OCI-LY3 (cell line): ENCODE measurements around the gene TBX1.

Source experiments
- H2AFZ ChIP-seq: fragments of 200-600, 300-600 bp; shearing (Covaris generic); 2 replicates; pipeline ENCODE4 v1.6.0; 2014; ENCODE audit warnings: antibody characterized with exemption, low read depth, low read length
- H3K27ac ChIP-seq: fragments of 200-600, 300-600 bp; sonication (generic); 2 replicates; pipeline ENCODE4 v1.5.1; 2014; ENCODE audit warnings: mild to moderate bottlenecking, low read length, moderate library complexity, mixed read lengths
- H3K27me3 ChIP-seq: fragments of 200-600, 300-600 bp; sonication (generic); 2 replicates; pipeline ENCODE4 v1.6.1; 2014; ENCODE audit warnings: low read depth, low read length, mixed read lengths
- H3K36me3 ChIP-seq: fragments of 200-600, 300-600 bp; sonication (generic); replicated peaks from 2 replicates; pipeline ENCODE3; 2014; ENCODE audit warnings: low read depth, low read length, mixed read lengths
- H3K4me1 ChIP-seq: fragments of 300-600, 200-600 bp; sonication (generic); 2 replicates; pipeline ENCODE4 v1.6.1; 2014; ENCODE audit warnings: low read length, mixed read lengths
- H3K4me2 ChIP-seq: fragments of 200-600, 300-600 bp; sonication (generic); 2 replicates; pipeline ENCODE4 v1.6.1; 2014; ENCODE audit warnings: low read length, mixed read lengths
- H3K4me3 ChIP-seq: fragments of 300-600, 200-600 bp; sonication (generic); 2 replicates; pipeline ENCODE4 v1.5.1; 2014; ENCODE audit warnings: antibody characterized with exemption, mild to moderate bottlenecking, low read length, moderate library complexity
- H3K79me2 ChIP-seq: fragments of 300-600, 200-600 bp; shearing (Covaris generic); 2 replicates; pipeline ENCODE4 v1.6.1; 2014; ENCODE audit warnings: mild to moderate bottlenecking, low read length, mixed read lengths
- H3K9ac ChIP-seq: fragments of 300-600, 200-600 bp; shearing (Covaris generic); 2 replicates; pipeline ENCODE4 v1.6.0; 2014; ENCODE audit warnings: mild to moderate bottlenecking, low read length, moderate library complexity
- H3K9me3 ChIP-seq: fragments of 200-600, 300-600 bp; shearing (Covaris generic); 2 replicates; pipeline ENCODE4 v1.6.1; 2014; ENCODE audit warnings: low read length, mixed read lengths; ENCODE audit not compliant: insufficient read depth
- H4K20me1 ChIP-seq: fragments of 200-600, 300-600 bp; sonication (generic); 2 replicates; pipeline ENCODE4 v1.6.1; 2016; ENCODE audit warnings: low read length, mixed read lengths; ENCODE audit not compliant: insufficient read depth
- CTCF ChIP-seq: fragments of 200-600, 300-600 bp; sonication (generic); IDR thresholded peaks from 2 replicates; pipeline ENCODE4 v1.5.1; 2014; ENCODE audit warnings: antibody characterized with exemption, low read length, low read depth
- EZH2phosphoT487 ChIP-seq: fragments of 200-600 bp; shearing (Covaris generic); IDR thresholded peaks from 2 replicates; pipeline ENCODE4 v1.6.1; 2018; ENCODE audit warnings: antibody characterized with exemption, mixed run types, low read depth

The TBX1 gene

GRCh38 chr22:19741053-19741452, 19.5 kb upstream of the TBX1 start:
- TF ChIP-seq EZH2phosphoT487 (no peak), CTCF (no peak)
- H3K9me3 ChIP-seq, result no peaks in the 10 kb centered on the region
- no peaks in the 10 kb centered on the region for H3K4me1 ChIP-seq

DNA sequence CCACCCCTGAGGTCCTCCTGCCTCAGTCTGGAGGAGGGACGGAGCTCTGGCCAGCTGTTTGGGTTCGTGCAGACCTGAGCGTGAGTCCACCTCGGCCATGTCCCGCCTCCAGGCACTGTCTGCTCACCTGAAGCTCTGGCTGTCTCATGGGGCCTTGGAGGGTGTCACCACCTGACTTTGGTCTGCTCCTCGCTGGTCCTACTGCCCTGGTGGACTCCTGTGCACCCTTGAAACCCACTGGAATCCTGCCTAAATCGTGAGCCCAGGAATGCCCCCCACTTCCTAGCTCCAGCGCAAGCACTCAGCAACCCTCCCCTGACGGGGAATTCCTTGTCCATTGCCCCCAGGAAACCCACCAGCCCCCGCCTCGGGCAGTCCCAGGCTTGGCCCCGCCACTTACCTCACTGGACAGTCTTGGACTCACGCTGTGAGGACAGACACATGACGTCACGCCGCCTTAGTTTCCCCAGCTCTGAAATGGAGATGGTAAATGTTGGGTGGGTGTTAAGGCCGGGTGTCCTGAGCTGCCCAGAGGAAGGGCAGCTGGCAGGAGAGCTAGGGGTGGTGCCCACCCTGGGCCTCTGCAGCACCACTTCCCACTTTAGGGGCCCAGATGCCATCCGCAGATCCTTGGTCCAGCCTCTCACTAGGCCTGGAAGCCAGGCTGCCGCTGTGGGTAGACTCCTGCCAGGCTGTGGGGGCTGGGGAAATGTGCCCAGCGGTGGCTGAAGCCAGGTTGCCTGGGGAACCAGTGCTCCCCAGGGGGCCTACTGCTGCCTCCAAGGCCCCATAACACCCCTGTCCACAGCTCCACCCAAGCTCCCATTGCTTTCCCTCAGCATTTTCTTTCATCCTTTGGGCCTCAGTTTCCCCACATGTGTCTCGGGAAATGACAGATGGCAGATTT, 18.2 kb upstream of the TBX1 start:
- no peaks in the 10 kb centered on the region for H3K27me3 ChIP-seq
- H3K36me3 ChIP-seq, result no peaks in the 10 kb centered on the region
- no peaks in the 10 kb centered on the region for H3K9me3 ChIP-seq
- no peak overlapping the region for H2AFZ ChIP-seq
- no peaks in the 10 kb centered on the region for H3K79me2 ChIP-seq
- TF ChIP-seq EZH2phosphoT487 (no peak), CTCF (no peak)
- H3K4me2 ChIP-seq, result no peak overlapping the region
- no peak overlapping the region for H3K27ac ChIP-seq
- no peaks in the 10 kb centered on the region for H4K20me1 ChIP-seq
- H3K4me1 ChIP-seq, result no peaks in the 10 kb centered on the region
- no peak overlapping the region for H3K4me3 ChIP-seq
- no peak overlapping the region for H3K9ac ChIP-seq

More at GRCh38 chr22:19741053-19741452, 19.5 kb upstream of the TBX1 start:
- Histone ChIP-seq H3K27me3 (no peaks in the 10 kb centered on the region), H3K36me3 (no peaks in the 10 kb centered on the region), H3K79me2 (no peaks in the 10 kb centered on the region), H4K20me1 (no peaks in the 10 kb centered on the region), H3K4me3 (no peak overlapping the region), H3K4me2 (no peak overlapping the region), H3K9ac (no peak overlapping the region), H3K27ac (no peak overlapping the region), H2AFZ (no peak overlapping the region)

GRCh38 chr22:19743081-19743480, 17.5 kb upstream of the TBX1 start:
- Histone ChIP-seq H3K27ac (no peak overlapping the region), H3K27me3 (no peaks in the 10 kb centered on the region), H3K9me3 (no peaks in the 10 kb centered on the region), H4K20me1 (no peaks in the 10 kb centered on the region), H3K4me1 (no peaks in the 10 kb centered on the region), H3K36me3 (no peaks in the 10 kb centered on the region), H2AFZ (no peak overlapping the region), H3K9ac (no peak overlapping the region), H3K4me2 (no peak overlapping the region), H3K79me2 (no peaks in the 10 kb centered on the region), H3K4me3 (no peak overlapping the region)
- no peak for TF ChIP-seq CTCF
- TF ChIP-seq EZH2phosphoT487, result no peak

GRCh38 chr22:19743651-19744050, 16.9 kb upstream of the TBX1 start:
- Histone ChIP-seq H3K27me3 (peaks cover 5% of the 10 kb centered on the region; the same call in 1 of the 2 replicates), H2AFZ (no peak overlapping the region), H3K79me2 (no peaks in the 10 kb centered on the region), H3K4me1 (no peaks in the 10 kb centered on the region), H3K9me3 (no peaks in the 10 kb centered on the region), H4K20me1 (no peaks in the 10 kb centered on the region), H3K36me3 (no peaks in the 10 kb centered on the region), H3K4me3 (no peak overlapping the region), H3K9ac (no peak overlapping the region), H3K4me2 (no peak overlapping the region), H3K27ac (no peak overlapping the region)
- TF ChIP-seq CTCF (no peak), EZH2phosphoT487 (no peak)
